IPS-15b (cell line): Measurements from ENCODE around the gene RGS1.
A peak's percentile ranks its signal among the peaks of the same experiment; 100 is the strongest.
"Not testable (repeated sequence)": the region's sequence is repeated elsewhere in the genome, so short reads cannot be mapped to it uniquely, and the experiment has no call there.

Experiments used
- H3K27me3 ChIP-seq: one replicate; pipeline ENCODE4 v1.6.1; 2013; ENCODE audit warnings: low read length; ENCODE audit not compliant: control insufficient read depth, insufficient read depth
- H3K36me3 ChIP-seq: one replicate; pipeline ENCODE4 v1.6.1; 2013; ENCODE audit warnings: low read length; ENCODE audit not compliant: control insufficient read depth, insufficient read depth
- H3K4me1 ChIP-seq: one replicate; pipeline ENCODE4 v1.6.1; 2013; ENCODE audit warnings: mild to moderate bottlenecking, low read length; ENCODE audit not compliant: control insufficient read depth, insufficient read depth
- H3K4me3 ChIP-seq: one replicate; pipeline ENCODE4 v1.5.1; 2013; ENCODE audit warnings: low read depth, low read length
- H3K9ac ChIP-seq: one replicate; pipeline ENCODE4 v1.6.1; 2013; ENCODE audit warnings: low read depth, mild to moderate bottlenecking, low read length
- H3K9me3 ChIP-seq: one replicate; pipeline ENCODE4 v1.6.1; 2013; ENCODE audit warnings: mild to moderate bottlenecking, low read length; ENCODE audit not compliant: control insufficient read depth, insufficient read depth

The RGS1 gene

GRCh38 chr1:192575499-192576189, at the start of gene RGS1:
Gene RGS1 (plus strand): TSS chr1:192575773. CDS start chr1:192575793, 20 bp downstream.
- no peak within 1 kb of the TSS for H3K9ac ChIP-seq
- no peaks in the 10 kb centered on the region for H3K27me3 ChIP-seq
- no peak within 1 kb of the TSS for H3K4me3 ChIP-seq
- H3K36me3 ChIP-seq: no peaks in the 10 kb centered on the region
- peaks cover 4% of the 10 kb centered on the region for H3K4me1 ChIP-seq
- H3K9me3 ChIP-seq: no peaks in the 10 kb centered on the region

- Histone ChIP-seq H3K4me3 (no peak overlapping the region), H3K9me3 (no peaks in the 10 kb centered on the region), H3K4me1 (peaks cover 5% of the 10 kb centered on the region), H3K9ac (no peak overlapping the region), H3K36me3 (no peaks in the 10 kb centered on the region), H3K27me3 (no peaks in the 10 kb centered on the region)
Observed at GRCh38 chr1:192527111-192527795, 48.3 kb upstream of the RGS1 start.

GRCh38 chr1:192527950-192528349, 47.6 kb upstream of the RGS1 start:
- no peaks in the 10 kb centered on the region for H3K9me3 ChIP-seq

GRCh38 chr1:192529031-192529755, 46.4 kb upstream of the RGS1 start:
- Histone ChIP-seq H3K36me3 (no peaks in the 10 kb centered on the region), H3K9ac (no peak overlapping the region), H3K9me3 (no peaks in the 10 kb centered on the region), H3K4me1 (peaks cover 5% of the 10 kb centered on the region), H3K27me3 (no peaks in the 10 kb centered on the region), H3K4me3 (no peak overlapping the region)

More at GRCh38 chr1:192527950-192528349, 47.6 kb upstream of the RGS1 start:
- H3K36me3 ChIP-seq: no peaks in the 10 kb centered on the region
- H3K4me3 ChIP-seq: no peak overlapping the region
- no peak overlapping the region for H3K9ac ChIP-seq
- H3K4me1 ChIP-seq: peaks cover 5% of the 10 kb centered on the region
- H3K27me3 ChIP-seq: no peaks in the 10 kb centered on the region

GRCh38 chr1:192529811-192530210, 45.8 kb upstream of the RGS1 start:
- Histone ChIP-seq H3K4me1 (peaks cover 5% of the 10 kb centered on the region), H3K9ac (no peak overlapping the region), H3K9me3 (no peaks in the 10 kb centered on the region), H3K27me3 (no peaks in the 10 kb centered on the region), H3K4me3 (no peak overlapping the region), H3K36me3 (no peaks in the 10 kb centered on the region)

GRCh38 chr1:192530254-192530653, 45.3 kb upstream of the RGS1 start:
- no peak overlapping the region for H3K9ac ChIP-seq
- H3K4me1 ChIP-seq: peaks cover 5% of the 10 kb centered on the region
- H3K36me3 ChIP-seq: no peaks in the 10 kb centered on the region
- no peaks in the 10 kb centered on the region for H3K9me3 ChIP-seq
- H3K4me3 ChIP-seq: no peak overlapping the region
- H3K27me3 ChIP-seq: no peaks in the 10 kb centered on the region

GRCh38 chr1:192531037-192531703, 44.4 kb upstream of the RGS1 start:
- not testable (repeated sequence) for H3K9ac ChIP-seq, H3K36me3 ChIP-seq, H3K4me3 ChIP-seq, H3K9me3 ChIP-seq, H3K27me3 ChIP-seq, H3K4me1 ChIP-seq

- Histone ChIP-seq H3K27me3 (no peaks in the 10 kb centered on the region), H3K4me3 (no peak overlapping the region), H3K4me1 (peaks cover 8% of the 10 kb centered on the region), H3K9ac (no peak overlapping the region), H3K36me3 (no peaks in the 10 kb centered on the region), H3K9me3 (no peaks in the 10 kb centered on the region)
Observed at GRCh38 chr1:192534666-192535065, 40.9 kb upstream of the RGS1 start.

- no peak overlapping the region for H3K9ac ChIP-seq
- H3K36me3 ChIP-seq: no peaks in the 10 kb centered on the region
- no peaks in the 10 kb centered on the region for H3K27me3 ChIP-seq
- no peaks in the 10 kb centered on the region for H3K9me3 ChIP-seq
- peaks cover 10% of the 10 kb centered on the region for H3K4me1 ChIP-seq
- no peak overlapping the region for H3K4me3 ChIP-seq
Observed at GRCh38 chr1:192535916-192536664, 39.5 kb upstream of the RGS1 start.

- no peak overlapping the region for H3K4me3 ChIP-seq
Observed at GRCh38 chr1:192538407-192539296, 36.9 kb upstream of the RGS1 start.

More at GRCh38 chr1:192538407-192539296, 36.9 kb upstream of the RGS1 start:
- Histone ChIP-seq H3K9me3 (no peaks in the 10 kb centered on the region), H3K9ac (peak overlapping the region; percentile 2), H3K36me3 (no peaks in the 10 kb centered on the region), H3K4me1 (peaks cover 10% of the 10 kb centered on the region), H3K27me3 (no peaks in the 10 kb centered on the region)
